ENCODE results near the gene IL32. TPM values are rescaled to one million over a fixed set of nuclear protein-coding genes. Genes with fewer than 3 reads are reported as not detected.

The IL32 gene
- polyA plus RNA-seq, 1 donor, result 23.4 TPM

DNA sequence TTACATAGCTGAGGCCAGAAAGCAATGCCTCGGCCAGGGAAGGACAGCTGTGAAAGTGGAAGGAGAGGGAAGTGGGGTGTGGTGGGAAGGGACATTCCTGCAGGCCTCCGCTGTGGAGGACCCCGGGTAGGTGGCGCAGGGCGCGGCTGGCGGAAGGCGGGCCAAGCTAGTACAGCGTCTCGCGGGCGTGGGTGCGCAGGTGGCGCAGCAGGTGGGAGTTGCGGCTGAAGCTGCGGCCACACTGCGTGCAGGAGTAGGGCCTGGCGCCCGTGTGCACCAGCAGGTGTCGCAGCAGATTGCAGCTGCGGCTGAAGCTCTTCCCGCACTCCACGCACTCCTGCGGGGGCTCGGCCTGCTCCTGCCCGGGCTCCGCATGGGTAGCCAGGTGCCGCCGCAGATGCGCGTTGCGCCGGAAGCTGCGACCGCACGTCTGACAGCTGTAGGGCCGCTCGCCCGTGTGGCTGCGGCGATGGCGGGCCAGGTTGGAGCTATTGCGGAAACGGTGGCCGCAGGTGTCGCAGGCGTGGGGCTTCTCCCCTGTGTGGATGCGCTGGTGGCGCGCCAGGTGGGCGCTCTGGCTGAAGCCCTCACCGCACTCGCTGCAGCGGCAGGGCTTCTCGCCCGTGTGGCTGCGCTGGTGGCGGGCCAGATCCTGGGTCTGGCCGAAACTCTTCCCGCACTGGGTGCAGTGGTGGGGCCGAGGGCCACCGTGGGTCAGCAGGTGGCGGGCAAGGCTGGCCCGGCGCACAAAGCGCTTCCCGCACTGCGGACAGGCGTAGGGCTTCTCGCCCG lies 23.7 kb downstream of the IL32 start:
- DNase-seq, result no peak

DNA sequence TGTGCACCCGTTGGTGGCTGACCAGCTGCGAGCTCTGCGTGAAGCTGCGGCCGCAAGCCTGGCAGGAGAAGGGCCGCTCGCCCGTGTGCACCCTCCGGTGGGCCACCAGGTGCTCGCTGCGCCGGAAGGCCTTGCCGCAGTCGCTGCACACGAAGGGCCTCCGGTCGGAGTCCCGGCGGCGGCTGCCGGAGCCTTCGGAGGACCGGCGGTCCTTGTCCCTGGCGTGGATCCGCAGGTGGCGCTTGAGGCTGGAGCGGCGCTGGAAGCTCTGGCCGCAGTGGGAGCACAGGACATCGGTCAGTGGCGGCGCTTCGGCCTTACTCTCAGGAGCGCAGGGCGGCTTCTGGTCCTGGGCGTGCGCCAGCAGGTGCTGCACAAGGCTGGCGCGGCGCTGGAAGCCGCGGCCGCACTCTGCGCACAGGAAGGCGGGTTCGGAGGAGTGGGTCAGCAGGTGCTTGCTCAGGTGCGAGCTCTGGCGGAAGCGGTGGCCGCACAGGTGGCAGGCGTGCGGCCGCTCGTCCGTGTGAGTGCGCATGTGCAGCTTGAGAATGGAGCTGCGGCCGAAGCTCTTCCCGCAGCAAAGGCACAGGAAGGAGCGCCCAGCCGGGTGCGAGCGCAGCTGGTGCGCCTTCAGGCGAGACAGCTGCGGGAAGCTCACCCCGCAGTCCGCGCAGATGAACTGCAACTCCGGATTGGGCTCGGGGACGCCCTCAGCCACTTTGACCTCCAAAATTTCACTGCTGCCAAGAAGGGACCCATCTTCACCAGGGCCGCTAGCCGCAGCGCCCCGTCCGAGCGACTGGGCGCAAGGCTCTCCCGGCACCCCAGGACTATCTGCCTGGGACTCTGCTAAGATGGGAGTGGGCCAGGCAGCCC lies 24.5 kb downstream of the IL32 start:
- DNase-seq, result no peak

DNA sequence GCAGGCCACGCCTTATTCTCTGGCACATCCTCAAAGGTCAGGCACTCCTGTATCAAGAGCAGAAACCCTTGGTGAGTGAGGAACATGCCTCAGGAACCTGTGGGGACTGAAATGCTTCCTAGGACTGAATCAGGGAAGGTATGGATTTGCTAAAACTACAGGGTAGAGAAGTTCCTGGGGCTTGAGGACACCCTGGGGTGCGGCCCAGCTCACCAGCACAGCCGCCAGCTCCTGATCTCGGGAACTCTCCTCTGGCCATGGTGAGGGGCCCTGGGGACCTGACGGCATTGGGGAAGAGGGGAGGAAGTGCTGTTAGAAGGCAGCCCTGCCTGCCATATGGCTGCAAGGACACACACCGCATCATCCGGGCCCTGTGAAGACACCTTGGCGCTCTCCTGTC lies 26.1 kb downstream of the IL32 start:
- no peak for DNase-seq

DNA sequence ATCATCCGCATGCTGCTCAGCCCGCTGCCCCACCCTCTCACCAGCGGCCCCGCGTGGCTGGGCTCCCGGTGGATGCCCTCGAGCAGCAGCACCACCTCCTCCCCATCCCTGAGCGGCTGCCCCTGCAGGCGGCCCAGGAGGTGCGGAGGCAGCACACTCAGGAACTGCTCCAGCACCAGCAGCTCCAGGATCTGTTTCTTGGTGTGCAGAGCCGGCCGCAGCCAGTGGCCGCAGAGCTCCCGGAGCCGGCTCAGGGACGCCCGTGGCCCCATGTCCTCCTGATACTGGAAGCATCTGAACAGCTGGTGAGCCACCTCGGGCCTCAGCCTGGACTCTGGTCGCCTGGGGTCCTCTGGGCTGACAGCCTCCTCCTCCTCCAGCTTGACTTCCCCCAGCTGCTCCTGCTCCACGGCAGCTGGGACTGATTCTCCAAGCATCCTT lies 27.1 kb downstream of the IL32 start:
- DNase-seq, result no peak

DNA sequence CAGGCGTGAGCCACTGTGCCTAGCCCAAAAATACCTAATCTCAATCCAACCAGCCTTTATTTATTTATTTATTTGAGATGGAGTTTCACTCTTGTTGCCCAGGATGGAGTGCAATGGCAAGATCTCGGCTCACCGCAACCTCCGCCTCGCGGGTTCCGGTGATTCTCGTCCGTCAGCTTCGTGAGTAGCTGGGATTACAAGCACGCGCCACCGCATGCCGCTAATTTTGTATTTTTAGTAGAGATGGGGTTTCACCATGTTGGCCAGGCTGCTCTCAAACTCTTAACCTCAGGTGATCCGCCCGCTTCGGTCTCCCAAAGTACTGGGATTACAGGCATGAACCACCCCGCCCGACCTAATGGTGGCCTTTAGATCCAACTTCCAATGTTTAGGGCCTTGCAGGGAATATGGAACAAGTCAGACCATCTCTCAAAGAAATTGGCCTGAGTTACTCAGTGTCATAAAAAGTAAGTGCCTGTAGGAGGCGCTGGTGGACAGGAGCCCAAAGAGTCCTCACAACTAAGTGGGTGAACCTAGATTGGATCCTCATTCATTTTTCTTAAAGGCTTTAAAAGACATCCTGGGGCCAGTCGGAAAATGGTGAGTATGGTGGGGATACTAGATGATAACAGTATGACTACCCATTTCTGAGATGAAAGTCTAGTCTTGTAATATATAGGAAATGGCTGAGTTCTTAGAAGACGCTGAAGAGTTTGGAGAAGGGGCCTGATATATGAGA lies 29.0 kb downstream of the IL32 start:
- DNase-seq, result no peak

DNA sequence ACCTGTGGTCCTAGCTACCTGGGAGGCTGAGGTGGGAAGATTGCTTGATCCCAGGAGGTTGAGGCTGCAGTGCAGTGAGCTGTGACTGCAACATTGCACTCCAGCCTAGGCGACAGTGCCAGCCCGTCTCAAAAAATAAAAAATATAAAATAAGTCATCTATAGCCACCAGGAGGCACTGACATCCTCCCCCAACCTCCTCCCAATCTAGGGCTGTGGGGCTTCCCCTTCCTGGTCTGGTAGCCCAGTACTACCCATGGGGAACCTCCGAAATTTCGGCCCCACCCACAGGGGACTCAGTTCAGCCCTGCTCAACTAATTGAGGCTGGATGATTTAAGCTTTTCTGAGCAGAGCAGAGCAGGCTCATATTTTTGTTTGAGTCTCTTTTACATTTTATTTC lies 30.4 kb downstream of the IL32 start:
- no peak for DNase-seq

DNA sequence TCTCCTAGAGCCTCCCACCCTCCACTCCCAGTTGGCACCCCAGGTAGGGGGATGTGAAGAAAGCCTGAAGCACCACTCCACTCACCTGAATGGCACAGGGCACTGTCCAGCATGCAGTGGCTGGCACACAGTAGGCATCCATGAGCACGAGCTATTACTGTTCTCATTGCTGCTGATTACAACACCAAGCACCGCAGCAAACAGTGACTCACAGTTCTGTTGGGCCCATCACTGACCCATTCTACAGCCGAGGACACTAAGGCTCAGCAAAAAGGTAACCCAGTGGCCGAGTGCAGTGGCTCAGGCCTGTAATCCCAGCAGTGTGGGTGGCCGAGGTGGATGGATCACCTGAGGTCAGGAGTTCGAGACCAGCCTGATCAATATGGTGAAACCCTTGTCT lies 30.9 kb downstream of the IL32 start:
- DNase-seq, result no peak

DNA sequence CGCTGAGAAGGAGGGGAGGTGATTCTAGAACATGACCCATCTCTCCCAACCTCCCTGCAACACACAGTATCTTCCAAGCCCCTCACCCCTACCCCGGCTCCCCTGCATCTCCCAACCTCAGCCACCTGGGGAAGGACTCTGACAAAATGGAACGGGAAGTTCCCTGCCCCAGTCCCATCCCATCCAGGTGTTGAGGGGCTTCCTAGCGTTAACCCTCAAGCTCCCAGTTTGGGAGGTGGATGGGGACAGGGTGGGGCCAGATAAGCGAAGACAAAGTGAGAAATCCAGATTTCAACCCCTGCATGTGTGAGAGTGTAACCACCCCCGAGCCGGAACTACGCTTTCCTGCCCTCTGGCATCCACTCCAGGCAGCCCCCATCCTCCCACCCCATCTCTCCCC lies 31.8 kb downstream of the IL32 start:
- no peak for DNase-seq

DNA sequence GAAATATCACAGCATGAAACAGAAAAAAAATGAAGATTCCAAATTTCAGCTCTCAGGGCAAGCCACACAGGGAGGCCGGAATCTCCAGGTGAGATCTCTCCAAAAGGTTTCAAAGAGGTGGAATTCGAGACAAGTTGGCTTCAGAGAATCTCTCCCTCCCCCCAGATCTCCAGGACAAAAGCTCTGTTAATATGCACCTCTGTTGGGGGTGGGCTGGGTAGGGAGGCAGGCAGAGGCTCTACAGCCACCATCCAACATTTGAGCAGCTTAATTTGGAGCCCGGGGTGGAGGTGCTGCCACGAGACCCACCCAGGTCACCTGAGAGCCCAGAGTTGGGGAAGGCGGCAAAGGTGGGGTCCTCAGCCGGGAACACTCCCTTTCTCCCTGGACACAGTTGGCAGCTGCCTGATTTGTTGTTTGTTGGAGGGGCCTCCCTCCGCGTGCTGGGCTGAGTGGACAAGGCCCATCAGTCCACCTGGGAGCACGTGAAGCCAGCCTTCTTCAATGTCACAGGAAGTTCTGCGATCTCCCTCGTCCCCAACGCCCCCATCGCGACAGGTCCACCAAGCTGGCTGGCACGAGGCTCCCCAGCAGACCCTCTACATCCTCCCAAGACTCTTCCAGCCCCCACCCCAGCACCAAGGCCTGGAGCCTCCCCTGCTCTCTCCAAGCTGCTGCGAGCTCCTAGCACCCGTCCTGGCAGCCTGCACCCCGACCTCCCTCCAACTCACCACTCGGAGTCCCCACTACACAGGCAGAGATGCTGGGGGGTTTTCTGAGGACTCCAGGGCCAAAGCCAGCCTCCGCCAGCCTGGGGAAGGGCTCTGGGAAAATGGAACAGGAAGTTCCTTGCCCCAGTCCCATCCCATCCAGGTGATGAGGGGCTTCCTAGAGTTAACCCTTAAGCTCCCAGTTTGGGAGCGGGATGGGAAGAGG lies 33.3 kb downstream of the IL32 start, which contains the start of gene ZSCAN10:
Gene ZSCAN10, minus strand, starts transcription at position 836 of the 936 bp plus-strand sequence. CDS start 6,357 bp downstream, outside the sequence.
- no peak for DNase-seq

DNA sequence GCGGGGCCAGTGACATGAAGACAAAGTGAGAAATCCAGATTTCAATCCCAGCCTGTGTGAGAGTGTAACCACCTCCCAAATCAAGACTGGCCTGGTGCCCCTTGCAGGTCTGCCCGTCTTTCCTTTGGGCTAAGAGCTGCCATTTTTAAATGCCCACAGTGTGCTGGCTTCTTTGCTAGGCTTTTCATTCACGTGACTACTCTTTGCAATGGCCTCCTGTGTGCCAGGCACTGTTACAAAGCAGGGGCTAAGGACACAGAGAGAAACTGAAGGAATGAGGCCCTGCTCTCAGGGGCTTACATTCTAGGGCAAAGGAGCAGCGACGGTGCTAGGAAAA lies 33.9 kb downstream of the IL32 start:
- DNase-seq, result no peak

DNA sequence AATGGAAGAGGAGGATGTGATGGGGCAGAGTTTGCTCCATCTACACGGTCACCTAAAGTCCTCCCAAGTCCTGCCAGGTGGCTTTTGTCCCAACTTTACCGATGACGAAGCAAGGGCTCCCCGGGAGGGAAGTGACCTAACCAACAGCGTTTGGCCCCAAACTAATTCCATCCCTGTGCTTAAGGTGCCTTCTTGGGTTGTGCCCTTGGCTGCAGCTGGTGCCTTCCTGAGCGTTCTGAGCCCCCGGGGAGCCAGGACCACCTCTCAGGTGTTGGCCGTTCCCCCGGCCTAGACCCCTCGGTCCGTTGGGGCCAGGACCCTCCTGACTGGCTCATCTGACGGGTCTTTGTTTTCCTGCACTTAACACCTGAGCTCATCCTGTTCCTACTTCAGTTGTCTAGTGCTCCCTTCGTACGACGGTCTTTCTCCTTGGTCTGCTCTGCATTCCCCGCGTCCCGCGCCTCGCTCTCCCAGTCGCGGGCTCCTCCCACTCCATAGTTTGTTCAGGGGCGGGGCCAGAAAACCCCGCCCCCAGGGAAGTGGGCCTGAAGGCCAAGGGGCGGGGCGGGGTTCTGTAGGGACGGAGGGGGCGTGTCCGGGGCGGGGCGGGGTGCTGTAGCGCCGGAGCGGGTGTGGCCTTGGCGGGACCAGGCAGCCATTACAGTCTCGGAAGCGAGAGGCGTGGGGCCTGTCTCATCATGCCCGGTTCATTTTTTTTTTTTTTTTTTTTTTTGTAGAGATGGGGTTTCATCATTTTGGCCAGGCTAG lies 34.5 kb downstream of the IL32 start:
- DNase-seq, result peak; percentile 86

DNA sequence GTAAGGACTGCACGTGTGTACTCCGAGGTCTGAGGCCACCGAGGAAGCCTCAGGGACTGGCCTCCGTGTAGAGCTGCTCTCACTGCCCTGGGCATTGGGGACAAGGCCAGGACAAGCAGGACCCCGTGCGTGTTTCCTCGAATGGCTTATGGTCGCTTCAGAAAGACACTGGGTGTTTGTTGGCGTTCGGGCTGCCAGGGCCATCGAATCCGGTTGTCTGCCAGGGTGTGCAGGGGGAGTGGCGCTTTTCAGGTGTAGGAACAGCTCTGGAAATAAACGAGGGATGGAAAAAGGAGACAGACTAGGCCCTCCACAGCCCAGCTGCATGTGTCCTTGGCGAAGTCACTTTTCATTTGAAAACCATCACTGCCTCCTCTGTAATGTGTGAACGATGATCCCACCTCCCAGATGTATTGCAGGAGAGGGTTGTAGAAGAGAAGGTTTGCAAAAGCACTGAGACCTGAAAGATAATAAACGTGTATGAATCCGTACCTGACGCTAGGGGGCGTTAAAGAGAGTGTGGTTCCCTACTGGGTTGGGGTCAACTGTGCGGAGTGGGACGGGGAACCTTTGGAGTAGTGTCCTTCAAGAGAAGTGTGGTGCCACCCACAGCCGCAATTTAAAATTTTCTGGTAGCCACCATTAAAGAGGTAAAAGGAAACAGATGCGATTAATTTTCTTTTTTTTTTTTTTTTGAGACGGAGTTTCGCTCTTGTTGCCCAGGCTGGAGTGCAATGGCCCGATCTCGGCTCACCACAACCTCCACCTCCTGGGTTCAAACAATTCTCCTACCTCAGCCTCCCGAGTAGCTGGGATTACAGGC lies 35.8 kb downstream of the IL32 start:
- no peak for DNase-seq

DNA sequence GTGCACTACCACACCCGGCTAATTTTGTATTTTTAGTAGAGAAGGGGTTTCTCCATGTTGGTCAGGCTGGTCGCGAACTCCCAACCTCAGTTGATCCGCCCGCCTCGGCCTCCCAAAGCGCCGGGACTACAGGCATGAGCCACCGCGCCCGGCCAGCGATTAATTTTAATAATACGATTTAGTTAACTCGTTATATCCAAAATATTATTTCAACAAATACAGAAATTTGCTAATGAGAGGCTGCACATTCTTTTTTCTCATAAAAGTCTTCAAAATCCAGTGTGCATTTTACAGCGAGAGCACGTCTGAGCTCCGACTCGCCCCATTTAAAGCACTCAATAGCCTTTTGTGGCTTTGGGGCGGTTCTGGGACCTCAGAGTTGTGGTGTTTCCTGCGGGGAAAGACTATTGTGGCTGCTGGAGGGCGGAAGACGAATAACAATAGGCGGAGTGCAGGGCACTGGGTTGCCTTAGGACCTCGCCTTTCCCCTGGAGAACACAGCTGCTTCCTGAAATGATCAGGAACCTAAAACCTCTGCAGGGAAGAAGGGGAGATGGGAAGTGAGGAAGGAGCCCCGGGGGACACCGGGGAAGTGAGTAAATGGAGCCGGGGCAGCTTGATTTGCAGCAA lies 36.5 kb downstream of the IL32 start:
- DNase-seq, result no peak

DNA sequence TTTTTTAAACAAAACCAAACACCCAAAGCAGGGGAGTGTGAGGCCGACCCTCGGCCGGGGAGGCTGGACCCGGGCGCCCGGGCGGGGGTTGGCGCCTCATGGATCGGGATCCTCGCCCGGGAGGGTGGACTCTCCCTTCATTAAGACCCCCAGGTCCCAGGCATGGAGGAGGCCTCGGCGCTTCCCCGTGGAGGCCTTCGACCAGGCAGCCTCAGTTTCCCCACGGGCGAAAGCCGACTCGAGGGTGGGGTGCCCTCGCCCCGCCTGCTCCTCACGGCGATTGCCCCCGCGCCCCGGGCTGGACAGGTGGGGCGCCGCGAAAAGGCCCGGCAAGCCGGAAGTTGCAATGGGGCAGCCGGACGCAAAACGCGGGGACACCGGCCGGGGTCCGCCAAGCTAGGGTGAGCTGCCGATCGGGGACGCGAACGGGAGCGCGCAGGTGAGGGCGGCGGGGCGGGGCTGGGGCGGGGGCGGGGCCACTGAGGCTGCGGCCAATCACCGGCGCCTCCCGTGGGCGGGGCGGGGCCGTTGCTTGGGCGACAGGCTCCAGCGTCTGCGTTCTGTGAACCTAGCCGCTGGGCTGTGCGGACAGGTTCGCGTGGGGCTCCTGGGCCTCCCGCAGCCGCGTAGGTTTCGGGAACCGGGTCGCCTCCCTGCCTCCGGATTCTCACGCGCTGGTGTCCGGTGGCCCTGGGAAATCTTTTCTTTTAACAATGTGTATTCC lies 40.9 kb downstream of the IL32 start:
- DNase-seq, result peak; percentile 86

DNA sequence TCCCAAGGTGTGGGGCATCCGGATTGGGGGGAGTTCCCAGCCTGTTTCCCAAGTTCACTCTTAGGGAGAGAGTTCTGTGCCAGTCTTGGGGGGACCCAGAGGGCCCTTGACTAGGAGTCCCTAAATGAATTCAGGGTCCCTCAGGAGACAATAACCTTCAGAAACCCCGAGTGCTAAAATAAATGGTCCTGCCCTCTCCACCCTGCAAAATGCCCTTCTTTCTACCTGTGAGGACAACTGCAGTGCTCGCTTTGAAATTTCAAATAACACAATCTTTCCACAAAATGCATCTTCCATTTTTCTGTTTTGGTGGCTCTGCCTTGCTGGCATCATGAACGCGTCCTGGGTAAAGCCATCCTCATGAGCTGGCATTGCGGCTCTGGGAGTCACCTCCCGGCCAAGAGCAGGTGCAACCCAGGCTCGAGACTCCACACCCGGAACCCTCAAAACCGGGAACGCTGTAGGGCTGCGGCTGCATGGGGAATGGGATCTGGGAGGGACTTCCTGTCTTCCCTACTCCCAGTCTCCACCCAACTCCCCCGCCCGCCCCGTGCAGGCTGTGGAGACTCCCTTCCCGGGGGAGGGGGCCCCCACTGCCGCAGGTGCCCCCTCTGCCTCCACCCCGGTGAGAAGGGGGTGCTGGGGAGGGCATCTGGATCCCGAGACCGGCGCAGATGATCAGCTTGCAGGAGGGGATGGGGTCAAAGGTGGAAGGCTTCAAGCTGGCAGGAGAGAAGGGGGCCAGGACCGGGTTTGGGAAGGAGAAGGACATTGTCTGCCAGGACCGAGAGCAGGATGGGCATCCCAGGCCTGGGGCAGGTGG lies 46.8 kb downstream of the IL32 start, which contains the start of gene ZNF205:
Gene ZNF205, plus strand, starts transcription at position 529 of the 823 bp plus-strand sequence. CDS start 845 bp downstream, outside the sequence.
- DNase-seq, result peak; percentile 76

DNA sequence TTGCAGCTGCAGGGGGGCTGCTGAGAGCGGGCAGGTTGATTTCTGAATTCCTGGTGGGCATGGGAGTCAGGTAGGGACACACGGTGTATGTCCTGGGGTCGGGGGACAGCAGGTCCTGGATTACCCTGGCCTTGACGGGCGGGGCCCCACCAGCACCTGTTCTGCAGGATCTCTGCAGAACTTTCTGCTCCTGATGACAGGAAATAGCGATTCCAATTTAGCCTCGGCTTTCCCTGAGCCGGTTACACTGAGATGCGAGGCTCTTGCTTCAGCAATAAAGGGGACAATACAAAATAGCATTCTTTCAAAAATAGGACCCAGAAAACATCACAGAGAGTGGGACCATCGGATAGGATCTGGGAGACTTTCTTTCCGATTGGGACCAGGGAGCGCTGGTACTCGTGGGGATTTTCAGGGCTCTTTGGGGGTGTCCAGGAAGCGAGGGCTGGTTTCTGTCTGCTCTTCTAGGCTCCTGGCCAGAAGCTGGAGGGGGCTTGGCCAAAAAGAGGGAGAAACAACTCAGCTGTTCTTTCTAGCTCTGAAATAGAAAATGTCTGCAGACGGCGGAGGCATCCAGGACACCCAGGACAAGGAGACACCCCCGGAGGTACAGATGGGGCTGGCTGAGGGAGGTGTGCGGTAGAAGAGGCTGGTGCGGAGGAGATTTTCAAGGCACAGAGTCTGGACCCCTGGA lies 47.6 kb downstream of the IL32 start:
- DNase-seq, result no peak
